ENCODE data around the gene SLC17A1. TPM values are rescaled to one million over a fixed set of nuclear protein-coding genes. Genes with fewer than 3 reads are reported as not detected.

Gene SLC17A1
- total and polyA plus RNA-seq, 4 donors = not detected

DNA sequence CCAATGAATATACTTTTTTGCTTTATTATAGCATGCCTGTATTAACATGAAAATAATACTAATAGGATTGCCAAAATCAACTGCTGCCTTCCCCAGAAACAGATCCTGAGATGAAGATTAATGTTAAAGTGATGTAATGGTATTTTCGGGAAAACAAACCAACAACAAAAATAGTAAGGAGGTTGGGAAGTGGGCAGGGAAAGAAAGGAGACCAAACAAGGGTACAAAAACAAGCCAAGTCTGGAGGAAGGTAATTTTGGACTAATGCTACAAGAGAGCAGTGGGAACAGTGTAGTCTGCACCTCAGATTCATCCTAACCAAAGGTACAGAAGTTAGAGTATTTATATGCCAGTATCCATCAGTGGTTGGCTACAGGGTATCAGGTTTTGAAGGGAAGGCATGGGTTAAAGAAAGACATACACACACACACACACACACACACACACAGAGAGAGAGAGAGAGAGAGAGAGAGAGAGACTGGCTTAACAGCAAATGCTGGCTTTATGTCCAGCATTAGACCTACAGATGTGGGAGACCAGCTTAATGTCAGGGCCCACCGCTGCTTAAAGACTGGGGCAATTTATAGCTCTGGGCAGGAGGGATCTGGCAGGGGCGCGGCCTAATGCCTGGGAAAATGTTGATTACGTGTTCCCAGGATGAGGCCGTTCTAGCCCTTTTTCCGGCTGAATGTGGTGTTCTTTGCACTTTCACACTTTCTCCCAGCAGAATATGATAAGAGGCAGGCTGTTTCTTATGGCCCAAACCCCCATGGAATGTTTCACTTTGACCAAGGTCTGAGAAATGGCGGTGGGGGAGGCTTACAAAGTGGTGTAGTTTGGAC is 3.8 kb upstream of the SLC17A1 start:
- Histone ChIP-seq H3K9ac (ENCODE audit: insufficient read depth in 1 of 2, low read length in 2 of 2) (no peak overlapping the region), H3K4me1 (ENCODE audit: control insufficient read depth in 5 of 5, insufficient read depth in 5 of 5, low read length in 5 of 5) (peaks cover 0 to 6% (median 0%) of the 10 kb centered on the region in 5 donors), H3K4me3 (no peak overlapping the region), H3K36me3 (ENCODE audit: control insufficient read depth in 4 of 4, insufficient read depth in 4 of 4, low read length in 4 of 4) (no peaks in the 10 kb centered on the region), H3K27me3 (ENCODE audit: control insufficient read depth in 3 of 3, insufficient read depth in 3 of 3, low read length in 2 of 3) (no peaks in the 10 kb centered on the region), H3K9me3 (ENCODE audit: control insufficient read depth in 4 of 4, insufficient read depth in 3 of 4, low read length in 3 of 4) (no peaks in the 10 kb centered on the region), H3K27ac (ENCODE audit: low read depth in 1 of 2, low read length in 1 of 2) (no peak overlapping the region)
- TF ChIP-seq, protein P1, sequence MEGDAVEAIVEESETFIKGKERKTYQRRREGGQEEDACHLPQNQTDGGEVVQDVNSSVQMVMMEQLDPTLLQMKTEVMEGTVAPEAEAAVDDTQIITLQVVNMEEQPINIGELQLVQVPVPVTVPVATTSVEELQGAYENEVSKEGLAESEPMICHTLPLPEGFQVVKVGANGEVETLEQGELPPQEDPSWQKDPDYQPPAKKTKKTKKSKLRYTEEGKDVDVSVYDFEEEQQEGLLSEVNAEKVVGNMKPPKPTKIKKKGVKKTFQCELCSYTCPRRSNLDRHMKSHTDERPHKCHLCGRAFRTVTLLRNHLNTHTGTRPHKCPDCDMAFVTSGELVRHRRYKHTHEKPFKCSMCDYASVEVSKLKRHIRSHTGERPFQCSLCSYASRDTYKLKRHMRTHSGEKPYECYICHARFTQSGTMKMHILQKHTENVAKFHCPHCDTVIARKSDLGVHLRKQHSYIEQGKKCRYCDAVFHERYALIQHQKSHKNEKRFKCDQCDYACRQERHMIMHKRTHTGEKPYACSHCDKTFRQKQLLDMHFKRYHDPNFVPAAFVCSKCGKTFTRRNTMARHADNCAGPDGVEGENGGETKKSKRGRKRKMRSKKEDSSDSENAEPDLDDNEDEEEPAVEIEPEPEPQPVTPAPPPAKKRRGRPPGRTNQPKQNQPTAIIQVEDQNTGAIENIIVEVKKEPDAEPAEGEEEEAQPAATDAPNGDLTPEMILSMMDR (IDR thresholded peaks at IDR 0.05; ENCODE audit: control extremely low read depth, extremely low read depth) = no peak
- WGBS, 2 donors = 64 to 83% methylated on average over 8 of the region's 8 CpGs
- ATAC-seq (ENCODE audit: insufficient read depth, low FRiP score) (no peak), DNase-seq (peak in 2 of 3 donors; percentile 11)

DNA sequence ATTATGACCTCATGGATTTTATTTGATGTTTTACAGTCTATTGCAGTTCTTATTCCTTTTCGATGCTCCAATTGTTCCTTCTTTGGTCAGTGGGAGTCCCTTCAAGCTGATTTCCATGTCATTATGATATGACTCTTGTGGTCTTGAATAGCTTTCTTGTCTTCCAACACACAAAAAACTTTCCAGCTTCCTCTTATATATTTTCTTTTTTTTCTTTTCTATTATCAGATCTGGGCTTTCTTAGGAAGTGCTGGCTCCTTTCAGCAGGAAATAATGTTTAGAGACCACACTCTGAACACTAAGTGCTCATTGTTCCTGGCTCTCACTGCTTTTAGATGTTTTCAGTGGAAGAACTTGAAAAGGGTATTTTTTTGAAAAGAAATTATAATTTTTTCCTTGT is 3.1 kb upstream of the SLC17A1 start:
- H3K9ac ChIP-seq (ENCODE audit: insufficient read depth in 1 of 2, low read length in 2 of 2) = no peak overlapping the region
- no peak overlapping the region for H3K4me3 ChIP-seq
- H3K27me3 ChIP-seq (ENCODE audit: control insufficient read depth in 3 of 3, insufficient read depth in 3 of 3, low read length in 2 of 3) = no peaks in the 10 kb centered on the region
- H3K4me1 ChIP-seq (ENCODE audit: control insufficient read depth in 5 of 5, insufficient read depth in 5 of 5, low read length in 5 of 5) = peaks cover 0 to 6% (median 0%) of the 10 kb centered on the region in 5 donors
- H3K27ac ChIP-seq (ENCODE audit: low read depth in 1 of 2, low read length in 1 of 2) = no peak overlapping the region
- no peaks in the 10 kb centered on the region for H3K36me3 ChIP-seq (ENCODE audit: control insufficient read depth in 4 of 4, insufficient read depth in 4 of 4, low read length in 4 of 4)
- DNase-seq (peak in 1 of 3 donors; percentile 12), ATAC-seq (ENCODE audit: insufficient read depth, low FRiP score) (no peak)
- TF ChIP-seq, protein P1 (IDR thresholded peaks at IDR 0.05; ENCODE audit: control extremely low read depth, extremely low read depth) = no peak
- H3K9me3 ChIP-seq (ENCODE audit: control insufficient read depth in 4 of 4, insufficient read depth in 3 of 4, low read length in 3 of 4) = no peaks in the 10 kb centered on the region
- WGBS, 2 donors = 38 to 58% methylated on average over 1 of the region's 1 CpG

GRCh38 chr6:25833136-25833535 is 1.3 kb upstream of the SLC17A1 start:
- no peaks in the 10 kb centered on the region for H3K9me3 ChIP-seq (ENCODE audit: control insufficient read depth in 4 of 4, insufficient read depth in 3 of 4, low read length in 3 of 4)
- H3K36me3 ChIP-seq (ENCODE audit: control insufficient read depth in 4 of 4, insufficient read depth in 4 of 4, low read length in 4 of 4) = no peaks in the 10 kb centered on the region
- ATAC-seq (ENCODE audit: insufficient read depth, low FRiP score) = no peak
- H3K27ac ChIP-seq (ENCODE audit: low read depth in 1 of 2, low read length in 1 of 2) = no peak overlapping the region
- H3K4me1 ChIP-seq (ENCODE audit: control insufficient read depth in 5 of 5, insufficient read depth in 5 of 5, low read length in 5 of 5) = peaks cover 0 to 6% (median 0%) of the 10 kb centered on the region in 5 donors
- no peak overlapping the region for H3K4me3 ChIP-seq
- no peak overlapping the region for H3K9ac ChIP-seq (ENCODE audit: insufficient read depth in 1 of 2, low read length in 2 of 2)
- no peaks in the 10 kb centered on the region for H3K27me3 ChIP-seq (ENCODE audit: control insufficient read depth in 3 of 3, insufficient read depth in 3 of 3, low read length in 2 of 3)
- TF ChIP-seq, protein P1 (IDR thresholded peaks at IDR 0.05; ENCODE audit: control extremely low read depth, extremely low read depth) = no peak
- no peak for DNase-seq

Measured in lung (tissue), 12 donors.